ENCODE data around the gene PRR3. TPM values are rescaled to one million over a fixed set of nuclear protein-coding genes. Genes with fewer than 3 reads are reported as not detected.
A peak's percentile ranks its signal among the peaks of the same experiment; 100 is the strongest.

PRR3 gene
- total RNA-seq, 1 donor from 2014 or later: 9.9 TPM

DNA sequence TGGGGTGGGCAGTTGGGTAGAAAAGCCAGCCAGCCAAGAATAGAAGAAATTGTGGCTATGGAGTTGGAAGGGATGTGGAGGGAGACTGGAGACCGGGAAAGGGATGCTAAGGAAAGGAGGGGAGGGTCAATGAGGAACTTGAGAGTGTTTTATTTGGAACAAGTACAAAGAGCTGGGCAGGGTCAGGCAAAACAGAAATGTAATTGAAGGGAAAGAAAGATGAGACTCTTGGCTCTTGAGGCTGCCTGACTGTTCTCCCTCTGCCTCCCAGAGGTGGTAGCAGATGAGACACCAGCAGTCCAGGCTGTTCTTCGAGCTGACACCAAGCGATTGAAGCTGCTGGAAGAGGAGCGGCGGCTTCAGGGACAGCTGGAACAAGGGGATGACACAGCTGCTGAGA is 26.8 kb downstream of the PRR3 start:
- H3K9me3 Mint-ChIP-seq (ENCODE audit: low read depth): no peaks in the 10 kb centered on the region
- TF ChIP-seq, protein P1, sequence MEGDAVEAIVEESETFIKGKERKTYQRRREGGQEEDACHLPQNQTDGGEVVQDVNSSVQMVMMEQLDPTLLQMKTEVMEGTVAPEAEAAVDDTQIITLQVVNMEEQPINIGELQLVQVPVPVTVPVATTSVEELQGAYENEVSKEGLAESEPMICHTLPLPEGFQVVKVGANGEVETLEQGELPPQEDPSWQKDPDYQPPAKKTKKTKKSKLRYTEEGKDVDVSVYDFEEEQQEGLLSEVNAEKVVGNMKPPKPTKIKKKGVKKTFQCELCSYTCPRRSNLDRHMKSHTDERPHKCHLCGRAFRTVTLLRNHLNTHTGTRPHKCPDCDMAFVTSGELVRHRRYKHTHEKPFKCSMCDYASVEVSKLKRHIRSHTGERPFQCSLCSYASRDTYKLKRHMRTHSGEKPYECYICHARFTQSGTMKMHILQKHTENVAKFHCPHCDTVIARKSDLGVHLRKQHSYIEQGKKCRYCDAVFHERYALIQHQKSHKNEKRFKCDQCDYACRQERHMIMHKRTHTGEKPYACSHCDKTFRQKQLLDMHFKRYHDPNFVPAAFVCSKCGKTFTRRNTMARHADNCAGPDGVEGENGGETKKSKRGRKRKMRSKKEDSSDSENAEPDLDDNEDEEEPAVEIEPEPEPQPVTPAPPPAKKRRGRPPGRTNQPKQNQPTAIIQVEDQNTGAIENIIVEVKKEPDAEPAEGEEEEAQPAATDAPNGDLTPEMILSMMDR (IDR thresholded peaks at IDR 0.05): no peak
- no peak overlapping the region for H3K27ac Mint-ChIP-seq (ENCODE audit: unreplicated experiment)
- H3K4me3 Mint-ChIP-seq (ENCODE audit: unreplicated experiment): no peak overlapping the region
- H3K4me1 Mint-ChIP-seq (ENCODE audit: low read depth): no peaks in the 10 kb centered on the region
- no peaks in the 10 kb centered on the region for H3K27me3 Mint-ChIP-seq (ENCODE audit: low read depth)
- DNase-seq (ENCODE audit: low spot score): no peak
- peaks cover 60% of the 10 kb centered on the region for H3K36me3 Mint-ChIP-seq (ENCODE audit: low read depth)

DNA sequence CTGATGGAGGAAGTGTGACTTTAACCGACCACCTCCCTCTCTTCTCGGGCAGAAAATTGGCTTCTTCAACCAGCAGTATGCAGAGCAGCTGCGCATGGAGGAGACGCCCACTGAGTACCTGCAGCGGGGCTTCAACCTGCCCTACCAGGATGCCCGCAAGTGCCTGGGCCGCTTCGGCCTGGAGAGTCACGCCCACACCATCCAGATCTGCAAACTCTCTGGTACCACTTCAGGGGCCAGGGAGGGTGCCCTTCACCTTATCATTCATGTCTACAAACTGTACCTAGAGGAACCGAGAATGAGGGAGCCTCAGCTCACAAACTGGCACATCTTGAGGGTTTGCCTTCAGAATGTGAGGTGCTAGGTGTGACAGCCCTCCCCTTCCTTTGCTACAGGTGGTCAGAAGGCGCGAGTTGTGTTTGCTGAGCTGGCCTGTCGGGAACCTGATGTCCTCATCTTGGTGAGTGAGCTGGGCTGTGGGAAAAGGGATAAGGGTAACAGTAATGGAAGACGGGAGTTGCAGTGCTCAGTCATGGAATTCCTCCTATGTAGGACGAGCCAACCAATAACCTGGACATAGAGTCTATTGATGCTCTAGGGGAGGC is 32.8 kb downstream of the PRR3 start:
- Mint-ChIP-seq H3K4me1 (ENCODE audit: low read depth) (peaks cover 12% of the 10 kb centered on the region), H3K4me3 (ENCODE audit: unreplicated experiment) (no peak overlapping the region), H3K27ac (ENCODE audit: unreplicated experiment) (no peak overlapping the region), H3K9me3 (ENCODE audit: low read depth) (no peaks in the 10 kb centered on the region), H3K27me3 (ENCODE audit: low read depth) (no peaks in the 10 kb centered on the region), H3K36me3 (ENCODE audit: low read depth) (peaks cover 50% of the 10 kb centered on the region)
- TF ChIP-seq, protein P1 (IDR thresholded peaks at IDR 0.05): no peak
- DNase-seq (ENCODE audit: low spot score): no peak

DNA sequence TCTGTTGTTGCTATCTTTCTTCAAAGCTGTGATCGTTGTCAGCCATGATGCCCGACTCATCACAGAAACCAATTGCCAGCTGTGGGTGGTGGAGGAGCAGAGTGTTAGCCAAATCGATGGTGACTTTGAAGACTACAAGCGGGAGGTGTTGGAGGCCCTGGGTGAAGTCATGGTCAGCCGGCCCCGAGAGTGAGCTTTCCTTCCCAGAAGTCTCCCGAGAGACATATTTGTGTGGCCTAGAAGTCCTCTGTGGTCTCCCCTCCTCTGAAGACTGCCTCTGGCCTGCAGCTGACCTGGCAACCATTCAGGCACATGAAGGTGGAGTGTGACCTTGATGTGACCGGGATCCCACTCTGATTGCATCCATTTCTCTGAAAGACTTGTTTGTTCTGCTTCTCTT is 33.4 kb downstream of the PRR3 start:
- Mint-ChIP-seq H3K4me3 (ENCODE audit: unreplicated experiment) (no peak overlapping the region), H3K27ac (ENCODE audit: unreplicated experiment) (peak overlapping the region; percentile 74), H3K4me1 (ENCODE audit: low read depth) (peaks cover 12% of the 10 kb centered on the region), H3K27me3 (ENCODE audit: low read depth) (no peaks in the 10 kb centered on the region), H3K36me3 (ENCODE audit: low read depth) (peaks cover 46% of the 10 kb centered on the region), H3K9me3 (ENCODE audit: low read depth) (no peaks in the 10 kb centered on the region)
- DNase-seq (ENCODE audit: low spot score): no peak
- TF ChIP-seq, protein P1 (IDR thresholded peaks at IDR 0.05): no peak

DNA sequence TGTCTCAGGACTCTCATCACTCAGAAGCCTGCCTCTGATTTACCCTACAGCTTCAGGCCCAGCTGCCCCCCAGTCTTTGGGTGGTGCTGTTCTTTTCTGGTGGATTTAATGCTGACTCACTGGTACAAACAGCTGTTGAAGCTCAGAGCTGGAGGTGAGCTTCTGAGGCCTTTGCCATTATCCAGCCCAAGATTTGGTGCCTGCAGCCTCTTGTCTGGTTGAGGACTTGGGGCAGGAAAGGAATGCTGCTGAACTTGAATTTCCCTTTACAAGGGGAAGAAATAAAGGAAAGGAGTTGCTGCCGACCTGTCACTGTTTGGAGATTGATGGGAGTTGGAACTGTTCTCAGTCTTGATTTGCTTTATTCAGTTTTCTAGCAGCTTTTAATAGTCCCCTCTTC is 33.9 kb downstream of the PRR3 start:
- peaks cover 44% of the 10 kb centered on the region for H3K36me3 Mint-ChIP-seq (ENCODE audit: low read depth)
- H3K27ac Mint-ChIP-seq (ENCODE audit: unreplicated experiment): peak overlapping the region; percentile 74
- no peak for DNase-seq (ENCODE audit: low spot score)
- peaks cover 12% of the 10 kb centered on the region for H3K4me1 Mint-ChIP-seq (ENCODE audit: low read depth)
- TF ChIP-seq, protein P1 (IDR thresholded peaks at IDR 0.05): no peak
- H3K9me3 Mint-ChIP-seq (ENCODE audit: low read depth): no peaks in the 10 kb centered on the region
- H3K27me3 Mint-ChIP-seq (ENCODE audit: low read depth): no peaks in the 10 kb centered on the region
- no peak overlapping the region for H3K4me3 Mint-ChIP-seq (ENCODE audit: unreplicated experiment)

DNA sequence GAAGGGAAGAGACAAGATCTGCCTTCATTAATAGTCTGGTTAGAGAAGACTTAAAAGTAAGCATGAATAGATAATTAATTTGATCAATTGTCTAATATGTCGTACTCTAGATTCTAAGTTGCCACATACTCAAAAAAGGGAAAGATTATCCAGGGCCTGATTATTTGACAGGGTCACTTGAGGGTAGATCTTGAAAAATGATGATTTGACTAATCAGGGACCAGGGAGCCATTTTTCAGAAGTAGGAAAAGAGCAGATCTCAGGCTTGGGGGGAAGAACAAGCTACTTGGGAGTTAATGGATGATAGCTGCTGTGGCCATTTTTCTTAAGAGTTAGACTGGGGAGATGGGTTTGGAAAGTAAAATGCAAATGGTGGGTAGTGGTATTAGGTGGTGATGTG is 35.2 kb downstream of the PRR3 start:
- no peak for DNase-seq (ENCODE audit: low spot score)
- Mint-ChIP-seq H3K4me1 (ENCODE audit: low read depth) (peaks cover 14% of the 10 kb centered on the region), H3K27ac (ENCODE audit: unreplicated experiment) (no peak overlapping the region), H3K9me3 (ENCODE audit: low read depth) (no peaks in the 10 kb centered on the region), H3K27me3 (ENCODE audit: low read depth) (no peaks in the 10 kb centered on the region), H3K4me3 (ENCODE audit: unreplicated experiment) (no peak overlapping the region), H3K36me3 (ENCODE audit: low read depth) (peaks cover 36% of the 10 kb centered on the region)
- TF ChIP-seq, protein P1 (IDR thresholded peaks at IDR 0.05): no peak

Measured in chondrocyte (in vitro differentiated cells).